EL (cell line): ENCODE measurements around the gene OR52E5.

Experiments
- DNase-seq: peaks from one replicate; pipeline ENCODE4 v3.0.0-alpha.2; 2016

OR52E5 gene

DNA sequence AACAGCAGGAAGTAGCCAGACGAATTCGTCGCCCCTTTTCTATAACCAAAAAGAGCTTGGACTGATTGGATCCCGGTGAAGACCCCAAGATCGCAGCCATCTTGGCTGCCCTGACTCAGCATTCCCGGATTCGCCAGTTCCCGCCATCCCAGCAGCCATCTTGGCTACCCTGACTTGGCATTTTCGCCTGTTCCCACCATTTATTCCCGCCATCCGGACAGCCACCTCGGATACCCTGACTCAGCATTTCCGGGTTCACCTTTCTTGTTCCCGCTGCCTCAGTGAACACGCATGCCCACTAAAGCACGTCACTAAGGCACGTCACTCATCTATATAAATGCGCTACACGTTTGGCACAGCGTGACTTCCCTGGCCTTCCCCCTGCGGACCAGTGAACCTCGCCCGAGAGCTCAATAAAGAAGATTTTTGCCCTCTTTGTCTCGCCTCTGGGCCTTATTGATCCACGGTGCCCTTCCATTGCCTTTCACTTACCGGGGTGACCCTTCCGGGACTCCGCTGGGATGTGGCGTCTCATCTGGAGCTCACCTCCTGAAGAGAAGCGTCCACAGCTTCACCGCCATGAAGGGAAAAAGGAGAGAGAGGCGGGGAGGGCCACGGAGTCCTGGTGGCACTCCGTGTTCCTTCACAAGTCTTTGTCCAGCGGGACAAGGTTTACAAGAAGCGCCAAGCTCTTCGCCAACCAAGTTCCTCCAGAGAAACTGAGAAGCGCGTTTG, 45.0 kb downstream of the OR52E5 start:
- no peak for DNase-seq

DNA sequence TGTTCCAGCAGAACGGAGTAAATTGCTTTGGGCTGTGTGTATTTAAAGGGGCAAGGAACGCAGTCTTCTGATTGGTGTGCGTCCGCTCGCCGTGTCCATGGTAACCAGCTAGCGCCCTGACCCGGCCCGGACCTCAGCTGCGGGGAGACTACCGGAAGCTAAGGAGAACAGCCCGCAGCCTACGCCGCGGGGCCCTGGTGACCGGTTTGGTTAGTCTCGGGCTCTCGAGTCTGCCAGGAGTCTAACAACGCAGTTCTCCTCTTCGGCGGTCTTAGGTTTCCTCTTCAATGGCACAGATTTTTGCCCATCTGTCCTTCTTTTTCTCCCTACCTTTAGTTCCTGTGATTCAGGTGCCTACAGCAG, 45.6 kb downstream of the OR52E5 start:
- no peak for DNase-seq

DNA sequence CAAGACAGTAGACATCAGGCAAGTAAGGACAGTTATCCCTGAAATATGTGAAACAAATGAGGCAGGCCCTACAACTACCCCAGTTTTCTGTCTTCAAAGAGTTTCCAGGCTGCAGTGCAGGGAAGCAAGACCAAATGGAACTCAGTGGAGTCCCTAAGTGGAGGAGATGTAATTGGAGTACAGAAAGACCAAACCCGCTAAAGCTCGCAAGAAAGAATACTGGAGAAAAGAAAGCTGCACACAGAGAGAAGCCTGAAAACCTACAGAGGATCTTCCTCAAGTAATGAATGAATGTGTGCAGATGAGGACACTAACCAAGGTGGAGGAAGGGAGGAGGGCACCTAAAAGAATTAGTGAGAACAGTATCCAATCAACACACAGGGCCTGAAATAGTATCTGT, 47.7 kb downstream of the OR52E5 start:
- no peak for DNase-seq

DNA sequence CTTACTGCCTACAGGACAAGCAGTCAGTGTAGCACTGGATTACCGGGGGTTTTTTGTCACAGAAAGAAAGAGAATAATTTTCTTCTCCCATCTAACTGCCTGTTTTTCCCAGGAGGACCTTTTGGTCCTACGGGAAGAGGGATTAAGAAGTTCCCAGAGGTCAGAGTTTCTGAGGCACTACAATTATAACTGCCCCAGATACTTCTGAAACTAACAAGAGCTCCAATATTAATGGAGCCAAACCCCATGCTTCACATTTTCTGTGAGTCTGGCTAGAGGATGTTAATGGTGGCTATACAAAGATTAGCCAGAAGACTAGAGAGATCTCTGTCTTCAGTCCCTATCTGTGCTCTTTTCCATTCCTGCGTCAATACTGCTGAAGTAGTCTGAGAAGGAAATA, 48.9 kb downstream of the OR52E5 start, which contains the start of gene OR56A3:
Gene OR56A3, plus strand, starts transcription at position 301 of the 400 bp plus-strand sequence. CDS start 5,096 bp downstream, outside the sequence.
- DNase-seq: no peak
